Measurements from ENCODE around the gene SHISA9. TPM values are rescaled to one million over a fixed set of nuclear protein-coding genes. Genes with fewer than 3 reads are reported as not detected.

SHISA9 gene
- total RNA-seq, 5 donors from 2014 or later (not counting 1 experiment from before 2014, with no cell fraction given) = 0.06 TPM; not detected in 4

DNA sequence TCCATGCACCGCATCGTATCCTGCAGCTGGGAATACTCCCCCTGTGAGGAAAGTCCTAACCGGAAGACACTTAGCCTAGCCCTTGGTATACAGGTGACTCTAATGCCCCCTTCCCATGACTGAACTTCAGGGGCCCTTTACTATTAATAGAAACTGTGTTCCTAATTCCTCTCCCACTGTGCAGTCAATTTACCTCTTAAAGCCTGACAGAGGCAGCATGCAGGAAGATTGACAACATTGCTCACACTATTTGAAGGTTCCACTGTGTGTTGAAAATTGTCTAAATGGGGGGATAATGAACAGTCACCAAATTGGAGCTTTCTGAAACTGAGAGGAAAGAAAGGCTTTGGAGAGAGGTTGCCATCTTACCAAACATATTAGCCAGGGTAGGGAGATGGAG is 222.6 kb downstream of the SHISA9 start:
- ChIA-PET POLR2A (no interaction called here), CTCF (no interaction called here)
- Histone ChIP-seq H3K36me3 (ENCODE audit: control insufficient read depth in 2 of 2, extremely low read depth in 1 of 2, insufficient read depth in 1 of 2, low read length in 1 of 2) (no peaks in the 10 kb centered on the region), H3K27me3 (replicated peaks in 1 of 2; ENCODE audit: control insufficient read depth in 2 of 2, extremely low read depth in 1 of 2, insufficient read depth in 2 of 2, low read length in 1 of 2) (peaks cover 0 to 3% of the 10 kb centered on the region in 2 experiments), H3K27ac (ENCODE audit: low read length) (no peak overlapping the region), H3K9me3 (no peaks in the 10 kb centered on the region), H3K4me1 (ENCODE audit: control insufficient read depth in 1 of 2, extremely low read depth in 1 of 2, insufficient read depth in 2 of 2, low read length in 2 of 2) (no peaks in the 10 kb centered on the region), H3K4me3 (ENCODE audit: control insufficient read depth in 1 of 2, extremely low read depth in 1 of 2, low read length in 1 of 2) (no peak overlapping the region)
- Mint-ChIP-seq H3K4me3 (no peak overlapping the region), H3K36me3 (no peaks in the 10 kb centered on the region), H3K4me1 (no peaks in the 10 kb centered on the region), H3K9me3 (peaks cover 0 to under 1% (median 0%) of the 10 kb centered on the region in 3 donors), H3K27ac (no peak overlapping the region), H3K27me3 (peaks cover 2 to 8% of the 10 kb centered on the region in 2 donors)
- ATAC-seq (replicated peaks in 1 of 4) (no peak), DNase-seq (no peak)
- 94% methylated on average over 2 of the region's 3 CpGs for WGBS (ENCODE audit: insufficient coverage)

GRCh38 chr16:13127144-13127543 is 225.7 kb downstream of the SHISA9 start:
- POLR2A ChIA-PET = interaction anchor here in 1 of 2 donors (0.7 kb wide), 1 partner anchor 15 kb away, joined by 3 read pairs; no protein-coding TSS in a partner anchor

GRCh38 chr16:13130586-13130985 is 229.2 kb downstream of the SHISA9 start:
- H3K27ac ChIP-seq (ENCODE audit: low read length) = no peak overlapping the region
- DNase-seq (no peak), ATAC-seq (replicated peaks in 1 of 4) (no peak)
- POLR2A ChIA-PET = no interaction called here
- CTCF ChIA-PET = no interaction called here
- H3K27me3 ChIP-seq (replicated peaks in 1 of 2; ENCODE audit: control insufficient read depth in 2 of 2, extremely low read depth in 1 of 2, insufficient read depth in 2 of 2, low read length in 1 of 2) = no peaks in the 10 kb centered on the region
- H3K4me1 ChIP-seq (ENCODE audit: control insufficient read depth in 1 of 2, extremely low read depth in 1 of 2, insufficient read depth in 2 of 2, low read length in 2 of 2) = no peaks in the 10 kb centered on the region
- no peaks in the 10 kb centered on the region for H3K4me1 Mint-ChIP-seq
- H3K9me3 ChIP-seq = no peaks in the 10 kb centered on the region
- peaks cover 6 to 16% (median 7%) of the 10 kb centered on the region in 3 donors for H3K9me3 Mint-ChIP-seq
- no peaks in the 10 kb centered on the region for H3K36me3 Mint-ChIP-seq
- H3K36me3 ChIP-seq (ENCODE audit: control insufficient read depth in 2 of 2, extremely low read depth in 1 of 2, insufficient read depth in 1 of 2, low read length in 1 of 2) = no peaks in the 10 kb centered on the region
- H3K27ac Mint-ChIP-seq = no peak overlapping the region
- H3K4me3 ChIP-seq (ENCODE audit: control insufficient read depth in 1 of 2, extremely low read depth in 1 of 2, low read length in 1 of 2) = no peak overlapping the region
- WGBS (ENCODE audit: insufficient coverage) = no CpG with 5 or more reads among the region's 1 CpG
- H3K4me3 Mint-ChIP-seq = no peak overlapping the region
- no peaks in the 10 kb centered on the region for H3K27me3 Mint-ChIP-seq

More at GRCh38 chr16:13127144-13127543, 225.7 kb downstream of the SHISA9 start:
- H3K4me3 ChIP-seq (ENCODE audit: control insufficient read depth in 1 of 2, extremely low read depth in 1 of 2, low read length in 1 of 2) = no peak overlapping the region
- peaks cover 0 to 8% of the 10 kb centered on the region in 2 donors for H3K27me3 Mint-ChIP-seq
- no peak overlapping the region for H3K4me3 Mint-ChIP-seq
- WGBS (ENCODE audit: insufficient coverage) = 52% methylated on average over 2 of the region's 2 CpGs
- no peak overlapping the region for H3K27ac ChIP-seq (ENCODE audit: low read length)
- no peak overlapping the region for H3K27ac Mint-ChIP-seq
- no peaks in the 10 kb centered on the region for H3K36me3 ChIP-seq (ENCODE audit: control insufficient read depth in 2 of 2, extremely low read depth in 1 of 2, insufficient read depth in 1 of 2, low read length in 1 of 2)
- H3K4me1 Mint-ChIP-seq = no peaks in the 10 kb centered on the region
- no peaks in the 10 kb centered on the region for H3K36me3 Mint-ChIP-seq
- ATAC-seq (replicated peaks in 1 of 4) = no peak
- H3K27me3 ChIP-seq (replicated peaks in 1 of 2; ENCODE audit: control insufficient read depth in 2 of 2, extremely low read depth in 1 of 2, insufficient read depth in 2 of 2, low read length in 1 of 2) = no peaks in the 10 kb centered on the region
- CTCF ChIA-PET = no interaction called here
- peaks cover 0 to 3% (median 2%) of the 10 kb centered on the region in 3 donors for H3K9me3 Mint-ChIP-seq
- H3K9me3 ChIP-seq = no peaks in the 10 kb centered on the region
- no peak for DNase-seq
- no peaks in the 10 kb centered on the region for H3K4me1 ChIP-seq (ENCODE audit: control insufficient read depth in 1 of 2, extremely low read depth in 1 of 2, insufficient read depth in 2 of 2, low read length in 2 of 2)

GRCh38 chr16:13134836-13135235 is 233.4 kb downstream of the SHISA9 start:
- POLR2A ChIA-PET = no interaction called here
- peaks cover 0 to 2% of the 10 kb centered on the region in 2 experiments for H3K27me3 ChIP-seq (replicated peaks in 1 of 2; ENCODE audit: control insufficient read depth in 2 of 2, extremely low read depth in 1 of 2, insufficient read depth in 2 of 2, low read length in 1 of 2)
- no peaks in the 10 kb centered on the region for H3K36me3 ChIP-seq (ENCODE audit: control insufficient read depth in 2 of 2, extremely low read depth in 1 of 2, insufficient read depth in 1 of 2, low read length in 1 of 2)
- Mint-ChIP-seq H3K4me1 (no peaks in the 10 kb centered on the region), H3K36me3 (no peaks in the 10 kb centered on the region), H3K4me3 (no peak overlapping the region), H3K27ac (no peak overlapping the region), H3K27me3 (no peaks in the 10 kb centered on the region), H3K9me3 (peaks cover 6 to 13% (median 11%) of the 10 kb centered on the region in 3 donors)
- H3K4me3 ChIP-seq (ENCODE audit: control insufficient read depth in 1 of 2, extremely low read depth in 1 of 2, low read length in 1 of 2) = no peak overlapping the region
- CTCF ChIA-PET = no interaction called here
- H3K27ac ChIP-seq (ENCODE audit: low read length) = no peak overlapping the region
- no peaks in the 10 kb centered on the region for H3K4me1 ChIP-seq (ENCODE audit: control insufficient read depth in 1 of 2, extremely low read depth in 1 of 2, insufficient read depth in 2 of 2, low read length in 2 of 2)
- no peak for DNase-seq
- no peak for ATAC-seq (replicated peaks in 1 of 4)
- no peaks in the 10 kb centered on the region for H3K9me3 ChIP-seq
- 86% methylated on average over 1 of the region's 1 CpG for WGBS (ENCODE audit: insufficient coverage)

DNA sequence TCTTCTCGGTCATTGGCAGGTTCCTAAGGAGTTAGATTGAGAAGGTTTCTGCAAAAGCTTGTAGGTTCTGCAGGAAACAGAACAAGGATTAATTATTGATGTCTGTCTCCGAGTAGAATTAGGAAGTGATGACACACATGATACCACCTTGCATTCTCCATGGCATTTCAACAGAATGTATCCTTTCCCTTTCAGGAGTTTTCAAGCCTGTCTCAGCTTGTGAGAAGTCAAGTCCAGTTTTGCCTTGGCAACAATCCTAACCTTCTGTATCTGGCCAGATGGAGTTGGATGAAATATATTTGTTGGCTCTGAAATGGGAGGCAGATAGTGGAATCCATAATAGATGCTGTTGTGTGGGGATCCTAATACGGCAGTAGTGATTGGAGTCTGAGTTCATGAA is 235.5 kb downstream of the SHISA9 start:
- Histone ChIP-seq H3K36me3 (ENCODE audit: control insufficient read depth in 2 of 2, extremely low read depth in 1 of 2, insufficient read depth in 1 of 2, low read length in 1 of 2) (no peaks in the 10 kb centered on the region), H3K4me1 (ENCODE audit: control insufficient read depth in 1 of 2, extremely low read depth in 1 of 2, insufficient read depth in 2 of 2, low read length in 2 of 2) (no peaks in the 10 kb centered on the region), H3K27ac (ENCODE audit: low read length) (no peak overlapping the region), H3K27me3 (replicated peaks in 1 of 2; ENCODE audit: control insufficient read depth in 2 of 2, extremely low read depth in 1 of 2, insufficient read depth in 2 of 2, low read length in 1 of 2) (peaks cover 0 to 2% of the 10 kb centered on the region in 2 experiments), H3K4me3 (ENCODE audit: control insufficient read depth in 1 of 2, extremely low read depth in 1 of 2, low read length in 1 of 2) (no peak overlapping the region), H3K9me3 (no peaks in the 10 kb centered on the region)
- Mint-ChIP-seq H3K36me3 (no peaks in the 10 kb centered on the region), H3K27ac (no peak overlapping the region), H3K9me3 (peaks cover 4 to 13% (median 11%) of the 10 kb centered on the region in 3 donors), H3K27me3 (peaks cover 0 to 5% of the 10 kb centered on the region in 2 donors), H3K4me3 (no peak overlapping the region), H3K4me1 (no peaks in the 10 kb centered on the region)
- CTCF ChIA-PET = no interaction called here
- ATAC-seq (replicated peaks in 1 of 4) (no peak), DNase-seq (no peak)
- WGBS (ENCODE audit: insufficient coverage) = no CpG with 5 or more reads among the region's 3 CpGs
- POLR2A ChIA-PET = no interaction called here

DNA sequence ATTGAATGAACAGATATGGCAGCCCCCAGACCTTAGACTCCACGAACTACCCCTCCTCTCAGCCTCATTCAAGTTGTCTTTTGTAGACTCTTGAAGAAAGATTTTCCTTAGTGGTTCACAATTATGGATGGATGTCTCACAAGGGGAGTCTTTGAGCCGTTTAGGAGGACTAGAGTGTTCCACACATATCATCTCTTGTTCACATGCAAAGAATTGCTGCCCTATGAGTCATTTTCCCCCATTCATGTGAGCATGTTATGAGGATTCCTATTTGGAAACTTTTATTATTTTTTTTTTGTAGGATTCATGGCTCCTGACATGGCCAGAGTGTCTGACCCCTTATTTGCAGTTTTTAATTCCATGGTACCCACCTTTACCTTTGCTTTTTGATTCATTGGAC is 237.1 kb downstream of the SHISA9 start:
- Mint-ChIP-seq H3K4me1 (no peaks in the 10 kb centered on the region), H3K36me3 (no peaks in the 10 kb centered on the region), H3K27me3 (peaks cover 0 to 5% of the 10 kb centered on the region in 2 donors), H3K27ac (no peak overlapping the region), H3K4me3 (no peak overlapping the region), H3K9me3 (peaks cover 7 to 13% (median 11%) of the 10 kb centered on the region in 3 donors)
- ATAC-seq (replicated peaks in 1 of 4) (no peak), DNase-seq (no peak)
- CTCF ChIA-PET = no interaction called here
- H3K36me3 ChIP-seq (ENCODE audit: control insufficient read depth in 2 of 2, extremely low read depth in 1 of 2, insufficient read depth in 1 of 2, low read length in 1 of 2) = no peaks in the 10 kb centered on the region
- no CpG with 5 or more reads among the region's 2 CpGs for WGBS (ENCODE audit: insufficient coverage)
- no peaks in the 10 kb centered on the region for H3K9me3 ChIP-seq
- H3K27me3 ChIP-seq (replicated peaks in 1 of 2; ENCODE audit: control insufficient read depth in 2 of 2, extremely low read depth in 1 of 2, insufficient read depth in 2 of 2, low read length in 1 of 2) = peaks cover 0 to 2% of the 10 kb centered on the region in 2 experiments
- no peak overlapping the region for H3K27ac ChIP-seq (ENCODE audit: low read length)
- H3K4me3 ChIP-seq (ENCODE audit: control insufficient read depth in 1 of 2, extremely low read depth in 1 of 2, low read length in 1 of 2) = no peak overlapping the region
- no peaks in the 10 kb centered on the region for H3K4me1 ChIP-seq (ENCODE audit: control insufficient read depth in 1 of 2, extremely low read depth in 1 of 2, insufficient read depth in 2 of 2, low read length in 2 of 2)
- POLR2A ChIA-PET = no interaction called here
